Tibial nerve (tissue), 4 donors: ENCODE data around the gene ZNF433. TPM values are rescaled to one million over a fixed set of nuclear protein-coding genes. Genes with fewer than 3 reads are reported as not detected.
A peak's percentile ranks its signal among the peaks of the same experiment; 100 is the strongest.
"Not testable (repeated sequence)": the region's sequence is repeated elsewhere in the genome, so short reads cannot be mapped to it uniquely, and the experiment has no call there.

Experiments
- DNase-seq, 2 donors: peaks; one replicate each; pipeline ENCODE4 v3.0.0-alpha.2; 2019; ENCODE audit warnings: low spot score in 2 of 2
- H3K27ac ChIP-seq, 4 donors: fragments of 200-600 bp; sonication (generic) in 3 of 4; one replicate each; pipeline ENCODE4 v1.5.1; 2017 to 2019; ENCODE audit warnings: mild to moderate bottlenecking in 1 of 4
- H3K27me3 ChIP-seq, 2 donors: fragments of 200-600 bp; sonication (generic) in 1 of 2; one replicate each; pipeline versions ENCODE4 v1.5.1 to v1.6.0; 2017 to 2019
- H3K36me3 ChIP-seq, 3 donors: fragments of 200-600 bp; sonication (generic); one replicate each; pipeline ENCODE4 v1.5.1; 2018 to 2019
- H3K4me1 ChIP-seq, 4 donors: fragments of 200-600 bp; sonication (generic) in 3 of 4; one replicate each; pipeline ENCODE4 v1.5.1; 2017 to 2019
- H3K4me3 ChIP-seq, 4 donors: fragments of 200-600 bp; sonication (generic) in 3 of 4; one replicate each; pipeline ENCODE4 v1.5.1; 2017 to 2019; ENCODE audit warnings: mild to moderate bottlenecking in 1 of 4, moderate library complexity in 1 of 4
- H3K9me3 ChIP-seq, 4 donors: fragments of 200-600 bp; sonication (generic) in 3 of 4; one replicate each; pipeline ENCODE4 v1.5.1; 2017 to 2019
- EP300 ChIP-seq, 2 donors: sonication (generic); formaldehyde crosslinking; IDR thresholded peaks; one replicate each; pipeline ENCODE4 v1.6.1; 2017; ENCODE audit warnings: antibody characterized with exemption in 2 of 2, mild to moderate bottlenecking in 1 of 2
- POLR2A ChIP-seq, 2 donors: fragments of 450-650 bp; IDR thresholded peaks; one replicate each; pipeline ENCODE4 v1.6.1; 2017; ENCODE audit warnings: antibody characterized with exemption in 2 of 2, mild to moderate bottlenecking in 2 of 2, moderate library complexity in 2 of 2
- WGBS, 2 donors: methylation state at CpG; one replicate each; pipeline ENCODE4 v1.1.5; 2018; 5-methylcytosine and 5-hydroxymethylcytosine counted together
- total RNA-seq, 4 donors: library from RNA; depleted of rRNA; stranded (reverse); fragments of >200 nt; gene quantifications; one replicate each; pipeline ENCODE4 v1.1.0, GENCODE V29; 2016
- TF ChIP-seq, protein P1 (sequence below), 5 experiments: fragments of 200-600 bp in 3 of 5; fragments of 450-650 bp in 2 of 5; sonication (generic) in 3 of 5; IDR thresholded peaks; one replicate each; pipeline ENCODE4 v1.5.1; 2016 to 2019; ENCODE audit warnings: antibody characterized with exemption in 5 of 5, mild to moderate bottlenecking in 3 of 5, moderate library complexity in 2 of 5

Gene ZNF433
- 1 to 10 TPM; 4.5 to 8.0 (median 5.4) TPM for total RNA-seq

DNA sequence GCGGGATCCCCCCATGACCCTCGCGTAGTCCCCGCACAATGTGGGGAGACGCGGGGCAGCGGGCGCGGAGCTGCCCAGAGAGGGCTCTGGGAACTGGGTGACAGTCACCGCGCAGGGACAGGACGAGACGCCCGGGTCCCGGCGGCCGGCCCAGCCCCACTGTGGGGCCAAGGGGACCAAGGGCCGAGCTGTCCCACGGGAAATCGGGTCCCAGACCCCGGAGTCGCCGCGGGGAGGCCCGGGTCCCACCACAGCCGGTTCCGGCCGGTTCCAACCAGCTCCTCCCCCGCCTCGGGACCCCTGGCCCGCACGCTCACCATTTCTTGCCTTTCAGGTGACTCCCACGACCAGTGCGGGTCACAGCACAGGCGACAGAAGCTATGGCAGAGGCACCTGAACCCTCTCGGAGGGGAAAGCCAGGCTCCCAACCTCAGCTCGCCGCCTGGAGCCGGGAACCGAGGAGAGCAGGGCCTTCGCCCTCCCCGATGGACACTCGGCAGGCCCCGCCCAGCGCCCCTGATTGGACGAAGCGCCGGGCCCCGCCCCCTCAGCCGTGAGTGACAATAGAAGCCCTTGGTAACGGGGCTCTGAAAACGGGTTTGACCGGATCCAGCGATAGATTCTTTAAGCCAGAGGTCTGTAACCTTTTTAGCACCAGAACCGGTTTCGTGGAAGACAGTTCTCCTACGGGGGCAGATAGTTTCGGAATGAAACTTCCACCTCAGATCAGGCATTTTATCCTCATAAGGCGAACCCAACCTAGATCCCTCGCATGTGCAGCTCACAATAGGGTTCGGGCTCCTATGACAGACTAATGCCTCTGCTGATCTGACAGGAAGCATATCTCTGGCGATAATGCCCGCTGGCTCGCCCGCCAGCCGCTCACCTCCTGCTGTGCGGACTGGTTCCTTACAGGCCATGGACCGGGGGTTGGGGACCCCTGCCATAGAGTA is at the start of gene ZNF433:
ZNF433 (minus strand) TSS at position 460 of the 953 bp plus-strand sequence; CDS start at position 320, 140 bp downstream.
- Histone ChIP-seq H3K9me3 (no peaks in the 10 kb centered on the region), H3K27ac (peak within 1 kb of the TSS; percentile 83 to 96 (median 92)), H3K4me3 (peak within 1 kb of the TSS; percentile 81 to 94 (median 94)), H3K27me3 (no peaks in the 10 kb centered on the region), H3K4me1 (peaks cover 0 to 22% (median 2%) of the 10 kb centered on the region in 4 donors), H3K36me3 (peaks cover 0 to 3% (median 0%) of the 10 kb centered on the region in 3 donors)
- peak; percentile 96 to 98 for DNase-seq
- WGBS, 2 donors = 0 to 2% methylated on average over 40 to 54 of the region's 68 CpGs
- TF ChIP-seq, protein P1, sequence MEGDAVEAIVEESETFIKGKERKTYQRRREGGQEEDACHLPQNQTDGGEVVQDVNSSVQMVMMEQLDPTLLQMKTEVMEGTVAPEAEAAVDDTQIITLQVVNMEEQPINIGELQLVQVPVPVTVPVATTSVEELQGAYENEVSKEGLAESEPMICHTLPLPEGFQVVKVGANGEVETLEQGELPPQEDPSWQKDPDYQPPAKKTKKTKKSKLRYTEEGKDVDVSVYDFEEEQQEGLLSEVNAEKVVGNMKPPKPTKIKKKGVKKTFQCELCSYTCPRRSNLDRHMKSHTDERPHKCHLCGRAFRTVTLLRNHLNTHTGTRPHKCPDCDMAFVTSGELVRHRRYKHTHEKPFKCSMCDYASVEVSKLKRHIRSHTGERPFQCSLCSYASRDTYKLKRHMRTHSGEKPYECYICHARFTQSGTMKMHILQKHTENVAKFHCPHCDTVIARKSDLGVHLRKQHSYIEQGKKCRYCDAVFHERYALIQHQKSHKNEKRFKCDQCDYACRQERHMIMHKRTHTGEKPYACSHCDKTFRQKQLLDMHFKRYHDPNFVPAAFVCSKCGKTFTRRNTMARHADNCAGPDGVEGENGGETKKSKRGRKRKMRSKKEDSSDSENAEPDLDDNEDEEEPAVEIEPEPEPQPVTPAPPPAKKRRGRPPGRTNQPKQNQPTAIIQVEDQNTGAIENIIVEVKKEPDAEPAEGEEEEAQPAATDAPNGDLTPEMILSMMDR (IDR thresholded peaks at IDR 0.05) = peak in 1 of 5 experiments; percentile 26
- TF ChIP-seq POLR2A (IDR thresholded peaks at IDR 0.05) (peak; percentile 44 to 80), EP300 (IDR thresholded peaks at IDR 0.05) (peak in 1 of 2 donors; percentile 96)

DNA sequence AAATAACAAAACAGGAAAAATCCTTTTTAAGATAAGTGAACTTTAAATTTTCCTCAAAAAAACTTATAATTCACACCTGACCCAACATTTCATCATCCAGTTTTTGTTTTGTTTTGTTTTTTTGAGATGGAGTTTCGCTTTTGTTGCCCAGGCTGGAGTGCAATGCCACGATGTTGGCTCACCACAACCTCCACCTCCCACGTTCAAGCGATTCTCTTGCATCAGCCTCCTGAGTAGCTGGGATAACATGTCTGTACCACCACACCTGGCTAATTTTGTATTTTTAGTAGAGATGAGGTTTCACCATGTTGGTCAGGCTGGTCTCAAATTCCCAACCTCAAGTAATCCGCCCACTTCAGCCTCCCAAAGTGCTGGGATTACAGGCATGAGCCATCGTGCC is 47.9 kb upstream of the ZNF433 start:
- H3K36me3 ChIP-seq = peaks cover 6 to 78% (median 6%) of the 10 kb centered on the region in 3 donors
- peaks cover 0 to 62% (median 18%) of the 10 kb centered on the region in 4 donors for H3K9me3 ChIP-seq
- DNase-seq, H3K4me3 ChIP-seq, H3K27ac ChIP-seq, H3K27me3 ChIP-seq, H3K4me1 ChIP-seq: not testable (repeated sequence)
- WGBS, 2 donors = 94 to 99% methylated on average over 6 of the region's 6 CpGs

DNA sequence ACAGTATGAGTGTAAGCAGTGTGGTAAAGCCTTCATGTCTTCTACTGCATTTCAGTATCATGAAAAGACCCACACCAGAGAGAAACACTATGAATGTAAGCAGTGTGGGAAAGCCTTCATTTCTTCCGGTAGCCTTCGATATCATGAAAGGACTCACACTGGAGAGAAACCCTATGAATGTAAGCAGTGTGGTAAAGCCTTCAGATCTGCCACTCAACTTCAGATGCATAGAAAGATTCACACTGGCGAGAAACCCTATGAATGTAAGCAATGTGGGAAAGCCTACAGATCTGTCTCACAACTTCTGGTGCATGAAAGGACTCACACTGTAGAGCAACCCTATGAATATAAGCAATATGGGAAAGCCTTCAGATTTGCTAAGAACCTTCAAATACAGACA is 41.9 kb upstream of the ZNF433 start:
- WGBS, 2 donors = 87 to 98% methylated on average over 3 of the region's 3 CpGs
- no peaks in the 10 kb centered on the region for H3K27me3 ChIP-seq
- no peak overlapping the region for H3K27ac ChIP-seq
- TF ChIP-seq, protein P1 (IDR thresholded peaks at IDR 0.05) = no peak
- TF ChIP-seq EP300 (IDR thresholded peaks at IDR 0.05) = no peak
- no peak for TF ChIP-seq POLR2A (IDR thresholded peaks at IDR 0.05)
- no peaks in the 10 kb centered on the region for H3K4me1 ChIP-seq
- H3K36me3 ChIP-seq = peaks cover 23 to 100% (median 31%) of the 10 kb centered on the region in 3 donors
- peaks cover 15 to 100% (median 66%) of the 10 kb centered on the region in 4 donors for H3K9me3 ChIP-seq
- DNase-seq = no peak
- H3K4me3 ChIP-seq = no peak overlapping the region

DNA sequence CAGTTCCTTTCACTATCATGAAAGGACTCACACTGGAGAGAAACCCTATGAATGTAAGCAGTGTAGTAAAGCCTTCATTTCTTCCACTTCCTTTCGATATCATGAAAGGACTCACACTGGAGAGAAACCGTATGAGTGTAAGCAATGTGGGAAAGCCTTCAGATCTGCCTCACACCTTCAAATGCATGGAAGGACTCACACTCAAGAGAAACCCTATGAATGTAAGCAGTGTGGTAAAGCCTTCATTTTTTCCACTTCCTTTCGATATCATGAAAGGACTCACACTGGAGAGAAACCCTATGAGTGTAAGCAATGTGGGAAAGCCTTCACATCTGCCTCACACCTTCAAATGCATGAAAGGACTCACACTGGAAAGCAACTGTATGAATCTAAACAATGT is 40.9 kb upstream of the ZNF433 start:
- peaks cover 23 to 100% (median 31%) of the 10 kb centered on the region in 3 donors for H3K36me3 ChIP-seq
- not testable (repeated sequence) for DNase-seq, H3K4me1 ChIP-seq, H3K4me3 ChIP-seq, H3K27ac ChIP-seq, H3K27me3 ChIP-seq
- 93 to 95% methylated on average over 3 of the region's 3 CpGs for WGBS, 2 donors
- H3K9me3 ChIP-seq = peaks cover 15 to 100% (median 70%) of the 10 kb centered on the region in 4 donors

DNA sequence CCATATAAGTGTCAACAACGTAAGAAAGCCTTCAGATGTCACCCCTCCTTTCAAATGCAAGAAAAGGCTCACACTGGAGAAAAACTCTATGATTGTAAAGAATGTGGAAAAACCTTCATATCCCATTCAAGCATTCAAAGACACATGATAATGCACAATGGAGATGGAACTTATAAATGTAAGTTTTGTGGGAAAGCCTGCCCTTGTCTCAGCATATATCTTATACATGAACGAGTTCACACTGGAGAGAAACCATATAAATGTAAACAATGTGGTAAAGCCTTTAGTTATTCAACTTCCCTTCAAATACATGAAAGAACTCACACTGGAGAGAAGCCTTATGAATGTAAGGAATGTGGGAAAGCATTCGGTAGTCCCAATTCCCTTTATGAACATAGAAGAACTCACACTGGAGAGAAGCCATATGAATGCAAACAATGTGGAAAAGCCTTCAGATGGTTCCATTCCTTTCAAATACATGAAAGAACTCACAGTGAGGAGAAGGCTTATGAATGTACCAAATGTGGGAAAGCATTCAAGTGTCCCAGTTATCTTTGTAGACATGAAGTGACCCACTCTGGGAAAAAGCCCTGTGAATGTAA is 40.2 kb upstream of the ZNF433 start:
- DNase-seq = no peak
- 95 to 97% methylated on average over 3 of the region's 3 CpGs for WGBS, 2 donors
- Histone ChIP-seq H3K36me3 (peaks cover 23 to 100% (median 31%) of the 10 kb centered on the region in 3 donors), H3K27me3 (no peaks in the 10 kb centered on the region), H3K4me3 (no peak overlapping the region), H3K27ac (no peak overlapping the region), H3K9me3 (peaks cover 15 to 100% (median 71%) of the 10 kb centered on the region in 4 donors), H3K4me1 (no peaks in the 10 kb centered on the region)
- TF ChIP-seq, protein P1 (IDR thresholded peaks at IDR 0.05) = no peak
- TF ChIP-seq EP300 (IDR thresholded peaks at IDR 0.05) = no peak
- TF ChIP-seq POLR2A (IDR thresholded peaks at IDR 0.05) = no peak
